Muscle layer of duodenum (tissue), 2 donors: ENCODE results near the gene VCX2.
"Not testable (repeated sequence)": the region's sequence is repeated elsewhere in the genome, so short reads cannot be mapped to it uniquely, and the experiment has no call there.

Experiments used
- H3K27ac ChIP-seq: one replicate; pipeline ENCODE4 v1.7.0; 2013; ENCODE audit warnings: mild to moderate bottlenecking, low read length
- H3K27me3 ChIP-seq: one replicate; pipeline ENCODE4 v1.7.0; 2013; ENCODE audit warnings: low read depth, mild to moderate bottlenecking, control low read depth, low read length
- H3K36me3 ChIP-seq, 2 donors: one replicate each; pipeline ENCODE4 v1.7.0; 2013; ENCODE audit warnings: low read length in 2 of 2, control low read depth in 1 of 2, mild to moderate bottlenecking in 1 of 2; ENCODE audit not compliant: insufficient read depth in 2 of 2, control insufficient read depth in 1 of 2
- H3K4me1 ChIP-seq, 2 donors: one replicate each; pipeline ENCODE4 v1.7.0; 2013; ENCODE audit warnings: low read length in 2 of 2, mild to moderate bottlenecking in 2 of 2, control low read depth in 1 of 2, moderate library complexity in 1 of 2; ENCODE audit not compliant: insufficient read depth in 2 of 2, control insufficient read depth in 1 of 2
- H3K4me3 ChIP-seq, 2 donors: one replicate each; pipeline ENCODE4 v1.7.0; 2013; ENCODE audit warnings: low read length in 2 of 2, low read depth in 1 of 2, mild to moderate bottlenecking in 1 of 2
- H3K9me3 ChIP-seq, 2 donors: one replicate each; pipeline ENCODE4 v1.7.0; 2013; ENCODE audit warnings: low read length in 2 of 2, control low read depth in 1 of 2, mild to moderate bottlenecking in 1 of 2; ENCODE audit not compliant: control insufficient read depth in 1 of 2
- donor health status: healthy.

The VCX2 gene

DNA sequence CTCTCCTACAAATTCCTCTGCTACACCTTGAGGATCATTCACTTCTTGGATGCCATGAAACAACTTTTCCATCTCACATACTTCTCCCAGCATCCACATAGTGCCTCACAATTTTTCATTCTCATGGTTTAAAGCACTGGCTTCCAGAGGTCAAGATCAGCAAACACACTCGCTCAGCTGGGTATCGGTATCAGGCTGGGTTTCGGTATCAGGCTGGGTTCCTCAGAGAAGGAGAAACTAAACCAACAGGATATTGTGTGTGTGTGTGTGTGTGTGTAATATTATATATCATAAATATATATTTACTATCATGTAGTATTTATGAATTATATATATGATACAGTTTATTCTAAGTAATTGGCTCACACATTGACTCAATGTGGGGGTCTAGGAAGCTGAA is at the start of gene VCX2:
Gene VCX2, minus strand, starts transcription at position 99 of the 400 bp plus-strand sequence. CDS start 624 bp downstream, outside the sequence.
- H3K4me1 ChIP-seq, H3K27me3 ChIP-seq, H3K36me3 ChIP-seq, H3K4me3 ChIP-seq, H3K27ac ChIP-seq, H3K9me3 ChIP-seq: not testable (repeated sequence)

GRCh38 chrX:8204943-8205342 is 33.9 kb upstream of the VCX2 start:
- H3K4me1 ChIP-seq, result no peaks in the 10 kb centered on the region
- H3K27ac ChIP-seq, result no peak overlapping the region
- no peaks in the 10 kb centered on the region for H3K9me3 ChIP-seq
- no peak overlapping the region for H3K4me3 ChIP-seq
- no peaks in the 10 kb centered on the region for H3K27me3 ChIP-seq
- H3K36me3 ChIP-seq, result no peaks in the 10 kb centered on the region

DNA sequence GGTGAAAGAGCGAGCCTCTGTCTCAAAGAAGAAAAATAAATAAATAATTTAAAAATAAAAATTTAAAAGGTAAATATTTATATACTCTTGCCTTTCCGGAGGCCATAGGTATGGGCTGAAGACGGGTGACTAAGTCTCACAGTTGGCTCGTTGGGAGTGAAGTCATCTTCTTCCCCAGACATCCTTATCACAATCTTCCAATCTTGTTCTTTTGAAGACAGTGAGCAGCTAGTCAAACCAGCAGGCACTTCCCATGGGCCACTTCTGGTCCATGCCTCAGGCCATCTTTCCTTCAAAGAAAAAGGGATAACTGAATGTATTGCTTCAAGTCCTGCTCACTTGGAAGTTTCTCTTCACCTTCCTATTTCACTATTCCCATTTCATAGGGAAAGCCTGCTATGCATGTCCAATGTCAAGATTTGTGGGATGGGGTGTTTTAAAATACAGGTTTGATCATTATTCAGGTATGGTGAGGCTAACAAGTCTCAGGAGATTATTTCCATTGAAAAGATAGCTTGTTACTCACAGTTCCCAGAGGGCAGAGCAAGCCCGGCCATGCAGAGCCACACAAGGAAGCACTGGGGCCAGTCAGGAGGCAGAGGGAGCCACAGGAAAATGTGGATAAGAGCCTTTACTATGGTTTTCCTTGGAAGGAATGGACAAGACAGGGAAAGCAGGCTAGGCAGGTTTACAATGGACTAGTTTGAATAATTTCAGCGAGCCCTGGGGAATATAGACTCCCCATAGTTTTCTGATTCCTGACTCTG is 33.3 kb upstream of the VCX2 start:
- Histone ChIP-seq H3K36me3 (no peaks in the 10 kb centered on the region), H3K9me3 (no peaks in the 10 kb centered on the region), H3K27me3 (no peaks in the 10 kb centered on the region), H3K27ac (no peak overlapping the region), H3K4me3 (no peak overlapping the region), H3K4me1 (no peaks in the 10 kb centered on the region)

DNA sequence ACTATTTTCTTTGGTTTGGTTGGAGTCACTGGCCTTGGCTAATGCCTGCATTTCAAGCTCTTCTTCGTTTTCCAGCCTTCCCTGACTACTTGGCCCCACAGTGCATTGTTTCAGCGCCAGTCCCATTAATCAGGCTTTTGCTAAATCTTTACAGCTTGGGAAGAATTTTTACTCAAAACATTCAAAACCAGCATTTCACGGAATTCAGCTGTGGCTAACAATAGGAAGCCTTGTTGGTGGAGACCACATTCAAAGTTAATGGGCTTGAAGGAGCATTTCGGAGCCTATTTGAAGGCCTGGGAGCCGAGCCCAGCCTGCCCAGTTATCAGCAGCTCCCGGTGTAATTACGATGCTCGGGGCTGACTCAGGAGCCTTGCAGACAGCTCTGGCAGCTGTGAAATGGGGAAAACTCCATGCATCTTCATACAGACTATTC is 30.8 kb upstream of the VCX2 start:
- no peaks in the 10 kb centered on the region for H3K36me3 ChIP-seq
- H3K4me1 ChIP-seq, result no peaks in the 10 kb centered on the region
- no peaks in the 10 kb centered on the region for H3K9me3 ChIP-seq
- no peaks in the 10 kb centered on the region for H3K27me3 ChIP-seq
- no peak overlapping the region for H3K27ac ChIP-seq
- H3K4me3 ChIP-seq, result no peak overlapping the region

GRCh38 chrX:8196776-8197175 is 25.7 kb upstream of the VCX2 start:
- no peaks in the 10 kb centered on the region for H3K27me3 ChIP-seq
- H3K9me3 ChIP-seq, result no peaks in the 10 kb centered on the region
- no peak overlapping the region for H3K27ac ChIP-seq
- H3K4me1 ChIP-seq, result no peaks in the 10 kb centered on the region
- H3K36me3 ChIP-seq, result no peaks in the 10 kb centered on the region
- no peak overlapping the region for H3K4me3 ChIP-seq

- Histone ChIP-seq H3K4me1 (no peaks in the 10 kb centered on the region), H3K4me3 (no peak overlapping the region), H3K27ac (no peak overlapping the region), H3K9me3 (no peaks in the 10 kb centered on the region), H3K27me3 (no peaks in the 10 kb centered on the region), H3K36me3 (no peaks in the 10 kb centered on the region)
Measured at GRCh38 chrX:8194216-8194615, 23.1 kb upstream of the VCX2 start.

DNA sequence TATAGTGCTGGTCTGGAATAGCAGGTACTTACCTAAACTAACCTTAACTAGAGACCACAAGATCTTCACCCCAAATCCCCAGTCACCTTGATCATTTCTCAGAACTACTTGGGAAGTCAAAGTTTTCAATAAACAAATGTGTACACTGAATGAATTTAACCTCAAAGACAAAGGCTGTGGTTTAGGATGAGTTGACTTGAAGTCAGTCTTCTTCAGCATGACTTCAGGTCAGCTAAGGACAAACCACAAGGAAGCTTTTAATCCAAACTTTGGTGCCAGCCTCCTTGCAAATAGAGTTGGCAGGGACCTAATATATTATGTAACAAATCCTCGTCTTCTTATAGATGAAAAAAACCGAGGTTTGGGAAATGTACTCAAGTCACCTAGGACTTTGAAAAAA is 21.2 kb upstream of the VCX2 start:
- Histone ChIP-seq H3K4me1 (no peaks in the 10 kb centered on the region), H3K36me3 (no peaks in the 10 kb centered on the region), H3K27me3 (no peaks in the 10 kb centered on the region), H3K4me3 (no peak overlapping the region), H3K9me3 (no peaks in the 10 kb centered on the region), H3K27ac (no peak overlapping the region)

DNA sequence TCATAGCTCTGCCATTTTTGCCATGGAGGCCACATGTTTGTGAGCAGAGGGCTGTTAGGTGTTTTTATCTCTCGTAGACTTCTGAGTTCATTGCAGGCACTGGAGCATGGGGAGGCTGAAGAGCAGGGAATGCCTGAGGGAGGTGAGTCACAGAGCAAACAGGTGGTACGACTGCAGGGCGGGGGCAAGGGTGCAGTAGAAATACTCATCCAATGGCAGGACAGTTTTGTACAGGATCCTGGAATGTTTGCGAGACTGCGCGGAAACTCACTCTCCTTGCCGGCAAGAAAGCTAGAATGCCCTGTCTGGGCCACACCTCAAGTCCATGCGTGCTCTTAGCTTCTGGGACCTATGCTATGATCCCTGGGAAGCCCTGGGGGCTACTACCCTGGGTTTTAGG is 20.0 kb upstream of the VCX2 start:
- Histone ChIP-seq H3K27ac (no peak overlapping the region), H3K36me3 (no peaks in the 10 kb centered on the region), H3K9me3 (no peaks in the 10 kb centered on the region), H3K4me1 (no peaks in the 10 kb centered on the region), H3K4me3 (no peak overlapping the region), H3K27me3 (no peaks in the 10 kb centered on the region)

GRCh38 chrX:8190341-8190830 is 19.3 kb upstream of the VCX2 start:
- no peak overlapping the region for H3K4me3 ChIP-seq
- no peak overlapping the region for H3K27ac ChIP-seq
- H3K27me3 ChIP-seq, result no peaks in the 10 kb centered on the region
- no peaks in the 10 kb centered on the region for H3K4me1 ChIP-seq
- H3K9me3 ChIP-seq, result no peaks in the 10 kb centered on the region
- no peaks in the 10 kb centered on the region for H3K36me3 ChIP-seq

DNA sequence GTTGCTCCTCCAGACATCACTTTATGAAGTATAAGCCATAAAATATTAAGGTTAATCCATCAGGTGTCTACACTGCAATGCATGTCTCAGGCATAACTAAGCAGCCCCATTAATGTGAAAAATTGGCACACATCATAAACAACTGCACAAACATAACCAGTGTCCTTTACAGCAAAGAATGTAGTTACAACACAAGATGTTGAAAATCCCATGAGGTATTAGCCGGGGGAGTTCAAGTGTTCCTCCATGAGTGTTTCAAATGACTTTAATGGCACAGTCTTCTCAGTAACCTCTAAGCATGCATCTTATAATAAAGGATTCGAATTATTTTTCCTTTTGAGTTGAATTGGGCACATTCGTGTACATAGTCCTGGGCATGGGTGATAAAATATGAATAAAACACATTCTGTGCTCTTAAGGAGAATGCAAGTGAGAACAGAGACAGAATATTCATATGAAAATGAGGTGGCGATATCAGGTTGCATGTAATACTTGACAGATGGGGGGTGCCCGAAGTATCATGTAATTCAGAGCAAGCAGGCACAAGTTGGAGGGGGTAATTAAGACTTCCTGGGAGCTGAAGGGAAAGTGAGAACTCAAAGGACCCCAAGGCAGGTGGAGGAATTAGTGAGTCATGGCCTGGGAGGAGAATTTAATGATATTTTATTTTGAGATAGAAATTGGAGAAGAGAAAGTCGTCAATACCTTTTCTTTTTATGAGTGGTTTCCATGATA is 18.2 kb upstream of the VCX2 start:
- Histone ChIP-seq H3K9me3 (no peaks in the 10 kb centered on the region), H3K4me3 (no peak overlapping the region)

GRCh38 chrX:8183346-8183745 is 12.3 kb upstream of the VCX2 start:
- Histone ChIP-seq H3K27ac (no peak overlapping the region), H3K4me3 (no peak overlapping the region), H3K36me3 (no peaks in the 10 kb centered on the region), H3K9me3 (no peaks in the 10 kb centered on the region), H3K27me3 (no peaks in the 10 kb centered on the region), H3K4me1 (no peaks in the 10 kb centered on the region)

More for the DNA sequence above, 18.2 kb upstream of the VCX2 start:
- Histone ChIP-seq H3K27ac (no peak overlapping the region), H3K36me3 (no peaks in the 10 kb centered on the region), H3K27me3 (no peaks in the 10 kb centered on the region), H3K4me1 (no peaks in the 10 kb centered on the region)
